Dermis lymphatic vessel endothelial cell (primary cell): ENCODE results near the gene UACA. TPM values are rescaled to one million over a fixed set of nuclear protein-coding genes. Genes with fewer than 3 reads are reported as not detected.

Experiments used
- total RNA-seq: library from RNA; depleted of rRNA; stranded (reverse); fragments of >200 nt; gene quantifications from 2 replicates; pipeline ENCODE4 v1.2.1, GENCODE V29; 2014

UACA gene, protein sequence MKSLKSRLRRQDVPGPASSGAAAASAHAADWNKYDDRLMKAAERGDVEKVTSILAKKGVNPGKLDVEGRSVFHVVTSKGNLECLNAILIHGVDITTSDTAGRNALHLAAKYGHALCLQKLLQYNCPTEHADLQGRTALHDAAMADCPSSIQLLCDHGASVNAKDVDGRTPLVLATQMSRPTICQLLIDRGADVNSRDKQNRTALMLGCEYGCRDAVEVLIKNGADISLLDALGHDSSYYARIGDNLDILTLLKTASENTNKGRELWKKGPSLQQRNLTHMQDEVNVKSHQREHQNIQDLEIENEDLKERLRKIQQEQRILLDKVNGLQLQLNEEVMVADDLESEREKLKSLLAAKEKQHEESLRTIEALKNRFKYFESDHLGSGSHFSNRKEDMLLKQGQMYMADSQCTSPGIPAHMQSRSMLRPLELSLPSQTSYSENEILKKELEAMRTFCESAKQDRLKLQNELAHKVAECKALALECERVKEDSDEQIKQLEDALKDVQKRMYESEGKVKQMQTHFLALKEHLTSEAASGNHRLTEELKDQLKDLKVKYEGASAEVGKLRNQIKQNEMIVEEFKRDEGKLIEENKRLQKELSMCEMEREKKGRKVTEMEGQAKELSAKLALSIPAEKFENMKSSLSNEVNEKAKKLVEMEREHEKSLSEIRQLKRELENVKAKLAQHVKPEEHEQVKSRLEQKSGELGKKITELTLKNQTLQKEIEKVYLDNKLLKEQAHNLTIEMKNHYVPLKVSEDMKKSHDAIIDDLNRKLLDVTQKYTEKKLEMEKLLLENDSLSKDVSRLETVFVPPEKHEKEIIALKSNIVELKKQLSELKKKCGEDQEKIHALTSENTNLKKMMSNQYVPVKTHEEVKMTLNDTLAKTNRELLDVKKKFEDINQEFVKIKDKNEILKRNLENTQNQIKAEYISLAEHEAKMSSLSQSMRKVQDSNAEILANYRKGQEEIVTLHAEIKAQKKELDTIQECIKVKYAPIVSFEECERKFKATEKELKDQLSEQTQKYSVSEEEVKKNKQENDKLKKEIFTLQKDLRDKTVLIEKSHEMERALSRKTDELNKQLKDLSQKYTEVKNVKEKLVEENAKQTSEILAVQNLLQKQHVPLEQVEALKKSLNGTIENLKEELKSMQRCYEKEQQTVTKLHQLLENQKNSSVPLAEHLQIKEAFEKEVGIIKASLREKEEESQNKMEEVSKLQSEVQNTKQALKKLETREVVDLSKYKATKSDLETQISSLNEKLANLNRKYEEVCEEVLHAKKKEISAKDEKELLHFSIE (N-terminal part only)
- total RNA-seq: 171 and 241 TPM in 2 replicates

DNA sequence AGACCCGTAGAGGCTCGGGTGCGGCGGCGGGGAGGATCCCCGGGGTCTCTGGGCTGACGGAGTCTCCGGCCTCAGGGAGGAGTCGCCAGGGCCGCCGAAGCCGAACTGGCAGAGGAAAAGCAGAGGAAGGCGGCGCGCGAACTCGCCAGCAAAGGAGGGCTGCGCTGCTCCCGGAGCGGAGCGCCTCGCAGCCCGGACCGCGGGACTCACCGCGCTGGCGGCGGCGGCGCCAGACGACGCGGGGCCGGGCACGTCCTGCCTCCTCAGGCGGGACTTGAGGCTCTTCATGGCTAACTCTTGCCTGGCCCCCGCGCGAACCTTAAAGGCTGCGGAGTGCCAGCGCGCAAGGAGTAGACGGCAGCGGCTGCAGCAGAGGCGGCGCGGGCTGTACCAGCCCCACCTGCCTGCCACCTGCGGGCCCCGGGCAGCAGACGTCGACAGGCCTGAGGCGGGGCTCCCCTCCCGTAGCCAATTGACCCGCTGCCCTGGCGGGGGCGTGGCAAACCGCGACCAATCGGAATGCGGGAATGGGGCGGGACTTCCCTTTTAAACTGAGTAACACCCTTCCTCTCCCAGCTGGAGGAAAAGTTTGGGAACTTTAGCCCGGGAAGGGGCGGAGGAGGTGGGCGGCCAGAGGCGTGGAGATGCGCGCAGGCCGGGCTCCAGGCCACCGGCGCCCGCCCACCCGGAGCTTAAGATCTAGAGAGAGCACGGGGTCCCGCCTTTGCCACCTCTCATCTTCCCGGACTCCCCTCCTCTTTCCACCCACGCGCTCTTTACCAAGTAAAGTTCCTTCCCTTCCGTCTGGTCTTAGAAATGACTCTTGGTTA, at the start of gene UACA:
TSS of gene UACA (minus strand) at position 439 of the 830 bp plus-strand sequence. CDS start at position 288, 151 bp downstream.

Other genes starting within 250 kb of the UACA start
- gene LARP6, start 90.6 kb upstream of the UACA start, total RNA-seq: 8.1 and 11.3 TPM in 2 replicates
- gene THAP10, start 128.9 kb upstream of the UACA start, total RNA-seq: 1.0 and 1.3 TPM in 2 replicates
- gene LRRC49, start 129.3 kb upstream of the UACA start, total RNA-seq: 4.9 and 6.4 TPM in 2 replicates